Vagina (tissue), 2 donors: ENCODE data around the gene GRPEL2. TPM values are rescaled to one million over a fixed set of nuclear protein-coding genes. Genes with fewer than 3 reads are reported as not detected.

Experiments used
- DNase-seq, 2 donors: peaks; one replicate each; pipeline ENCODE4 v3.0.0-alpha.2; 2017; ENCODE audit errors: extremely low spot score in 2 of 2
- H3K27ac ChIP-seq: fragments of 200-600 bp; sonication (generic); one replicate; pipeline ENCODE4 v1.5.1; 2019
- H3K27me3 ChIP-seq: fragments of 200-600 bp; sonication (generic); one replicate; pipeline ENCODE4 v1.5.1; 2019
- H3K36me3 ChIP-seq, 2 donors: fragments of 200-600 bp; sonication (generic); one replicate each; pipeline ENCODE4 v1.5.1; 2017 to 2019
- H3K4me1 ChIP-seq: fragments of 200-600 bp; sonication (generic); one replicate; pipeline ENCODE4 v1.5.1; 2019
- H3K4me3 ChIP-seq, 2 donors: fragments of 200-600 bp; sonication (generic); 1 replicate in 1 of 2; 2 replicates in 1 of 2; pipeline ENCODE4 v1.5.1; 2016 to 2019
- H3K9me3 ChIP-seq: fragments of 200-600 bp; sonication (generic); one replicate; pipeline ENCODE4 v1.5.1; 2019
- CTCF ChIP-seq, 3 experiments: fragments of 450-650 bp in 2 of 3; fragments of 200-600 bp in 1 of 3; sonication (generic) in 1 of 3; IDR thresholded peaks; one replicate each; pipeline ENCODE4 v1.5.1; 2017 to 2019; ENCODE audit warnings: antibody characterized with exemption in 3 of 3, mild to moderate bottlenecking in 2 of 3, moderate library complexity in 2 of 3
- POLR2A ChIP-seq, 2 donors: fragments of 450-650 bp; IDR thresholded peaks; one replicate each; pipeline ENCODE4 v1.6.1; 2017; ENCODE audit warnings: antibody characterized with exemption in 2 of 2, mild to moderate bottlenecking in 2 of 2, moderate library complexity in 2 of 2
- POLR2AphosphoS5 ChIP-seq, 2 donors: sonication (generic); formaldehyde crosslinking; IDR thresholded peaks; one replicate each; pipeline ENCODE4 v1.9.0; 2017; ENCODE audit warnings: antibody characterized with exemption in 2 of 2, mild to moderate bottlenecking in 2 of 2, low read depth in 1 of 2; ENCODE audit not compliant: insufficient read depth in 1 of 2
- intact Hi-C: fragments of 100-400 bp; cut with DNase I; formaldehyde crosslinking; loops from one replicate; pipeline ENCODE4 v1.15.1; 2023
- total RNA-seq: library from RNA; depleted of rRNA; stranded (reverse); fragments of >200 nt; gene quantifications from one replicate; pipeline ENCODE4 v1.2.3, GENCODE V29; 2016

The GRPEL2 gene
- total RNA-seq, 1 donor from 2014 or later = 16.9 TPM

GRCh38 chr5:149303210-149303609 lies 42.1 kb upstream of the GRPEL2 start:
- H3K27ac ChIP-seq = no peak overlapping the region
- no peaks in the 10 kb centered on the region for H3K9me3 ChIP-seq
- peaks cover 3% of the 10 kb centered on the region for H3K4me1 ChIP-seq
- H3K36me3 ChIP-seq = no peaks in the 10 kb centered on the region
- no peaks in the 10 kb centered on the region for H3K27me3 ChIP-seq
- intact Hi-C loops = no loop called here
- no peak for DNase-seq
- TF ChIP-seq POLR2A (IDR thresholded peaks at IDR 0.05) (no peak), POLR2AphosphoS5 (IDR thresholded peaks at IDR 0.05; ENCODE audit: insufficient read depth in 1 of 2, low read depth in 1 of 2) (no peak), CTCF (IDR thresholded peaks at IDR 0.05) (no peak)
- H3K4me3 ChIP-seq = no peak overlapping the region

DNA sequence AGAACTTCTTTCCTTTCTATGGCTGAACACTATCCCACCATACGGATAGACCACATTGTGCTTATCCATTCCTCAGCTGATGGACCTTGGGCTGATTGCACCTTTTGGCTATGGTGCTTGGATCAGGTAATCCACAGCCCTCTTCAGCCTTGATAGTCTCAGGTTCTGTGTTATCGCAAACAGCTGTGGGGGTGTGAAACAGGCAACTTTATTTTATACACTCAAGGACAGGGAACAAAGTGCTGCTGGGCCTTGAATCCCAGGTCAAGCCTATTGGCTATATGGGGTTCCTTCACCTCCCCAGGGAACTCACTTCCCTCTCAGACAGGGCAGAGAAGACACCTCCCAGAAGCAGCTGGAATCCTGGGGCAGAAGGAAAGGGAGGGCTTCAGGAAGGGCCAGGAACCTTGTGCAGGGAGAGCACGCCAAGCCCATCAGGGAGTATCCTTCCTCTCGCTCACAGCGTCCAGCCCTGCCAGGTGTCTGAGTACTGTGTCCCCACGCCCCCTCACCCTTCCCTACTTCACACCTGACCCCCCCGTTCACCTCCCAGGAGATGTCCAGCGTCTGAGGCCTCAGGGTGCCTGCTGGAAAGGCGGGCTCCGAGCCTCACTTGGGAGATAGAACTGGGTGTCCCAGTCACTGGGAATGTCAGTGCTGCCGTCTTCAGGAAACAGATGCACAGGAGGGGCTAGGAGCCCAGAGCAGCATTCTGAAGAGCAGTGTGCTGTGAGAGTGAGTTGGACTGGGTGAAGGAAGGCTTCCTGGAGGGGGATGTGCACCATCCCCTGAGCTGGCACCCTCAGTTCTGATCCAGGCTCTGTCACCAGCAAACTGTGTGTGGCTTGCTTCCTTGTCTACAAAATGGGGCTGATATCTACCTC lies 40.9 kb upstream of the GRPEL2 start:
- no peak for DNase-seq
- Histone ChIP-seq H3K9me3 (no peaks in the 10 kb centered on the region), H3K27ac (no peak overlapping the region), H3K27me3 (no peaks in the 10 kb centered on the region), H3K4me1 (no peaks in the 10 kb centered on the region), H3K4me3 (no peak overlapping the region), H3K36me3 (no peaks in the 10 kb centered on the region)
- no peak for TF ChIP-seq POLR2A (IDR thresholded peaks at IDR 0.05)
- TF ChIP-seq CTCF (IDR thresholded peaks at IDR 0.05) = no peak
- TF ChIP-seq POLR2AphosphoS5 (IDR thresholded peaks at IDR 0.05; ENCODE audit: insufficient read depth in 1 of 2, low read depth in 1 of 2) = no peak
- intact Hi-C loops = no loop called here

DNA sequence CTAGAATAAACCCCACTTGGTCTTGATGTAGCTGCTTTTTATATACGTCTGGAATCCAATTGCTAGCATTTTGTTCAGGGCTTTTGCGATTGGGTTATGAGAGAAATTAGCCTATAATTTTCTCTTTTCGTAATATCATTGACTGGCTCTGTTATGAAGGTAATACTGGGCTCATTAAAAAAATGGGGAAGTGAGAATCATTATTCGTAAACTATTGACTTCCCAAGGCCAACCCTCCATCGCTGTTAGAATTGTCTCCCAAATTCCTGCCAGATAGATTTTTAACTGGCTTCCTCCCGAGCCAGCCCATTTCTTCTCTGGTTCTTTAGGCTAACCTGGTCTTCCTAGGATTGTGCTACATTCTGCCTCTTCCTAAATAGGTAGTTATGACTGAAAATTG lies 35.9 kb upstream of the GRPEL2 start:
- Histone ChIP-seq H3K4me1 (no peaks in the 10 kb centered on the region), H3K27me3 (no peaks in the 10 kb centered on the region), H3K27ac (no peak overlapping the region), H3K4me3 (no peak overlapping the region), H3K9me3 (no peaks in the 10 kb centered on the region), H3K36me3 (peaks cover 0 to 4% of the 10 kb centered on the region in 2 donors)
- no peak for DNase-seq
- intact Hi-C loops = no loop called here
- TF ChIP-seq POLR2AphosphoS5 (IDR thresholded peaks at IDR 0.05; ENCODE audit: insufficient read depth in 1 of 2, low read depth in 1 of 2) (no peak), POLR2A (IDR thresholded peaks at IDR 0.05) (no peak), CTCF (IDR thresholded peaks at IDR 0.05) (no peak)

- no peak for TF ChIP-seq POLR2A (IDR thresholded peaks at IDR 0.05)
- no peak for TF ChIP-seq CTCF (IDR thresholded peaks at IDR 0.05)
- no peak for TF ChIP-seq POLR2AphosphoS5 (IDR thresholded peaks at IDR 0.05; ENCODE audit: insufficient read depth in 1 of 2, low read depth in 1 of 2)
- peaks cover 0 to 4% of the 10 kb centered on the region in 2 donors for H3K36me3 ChIP-seq
These were observed 34.8 kb upstream of the GRPEL2 start for GRCh38 chr5:149310488-149310887.

More at GRCh38 chr5:149310488-149310887, 34.8 kb upstream of the GRPEL2 start:
- Histone ChIP-seq H3K4me1 (no peaks in the 10 kb centered on the region), H3K4me3 (no peak overlapping the region), H3K27me3 (no peaks in the 10 kb centered on the region), H3K27ac (no peak overlapping the region), H3K9me3 (no peaks in the 10 kb centered on the region)
- DNase-seq = no peak
- intact Hi-C loops = no loop called here
